ENCODE results near the gene NOP9.

The NOP9 gene

DNA sequence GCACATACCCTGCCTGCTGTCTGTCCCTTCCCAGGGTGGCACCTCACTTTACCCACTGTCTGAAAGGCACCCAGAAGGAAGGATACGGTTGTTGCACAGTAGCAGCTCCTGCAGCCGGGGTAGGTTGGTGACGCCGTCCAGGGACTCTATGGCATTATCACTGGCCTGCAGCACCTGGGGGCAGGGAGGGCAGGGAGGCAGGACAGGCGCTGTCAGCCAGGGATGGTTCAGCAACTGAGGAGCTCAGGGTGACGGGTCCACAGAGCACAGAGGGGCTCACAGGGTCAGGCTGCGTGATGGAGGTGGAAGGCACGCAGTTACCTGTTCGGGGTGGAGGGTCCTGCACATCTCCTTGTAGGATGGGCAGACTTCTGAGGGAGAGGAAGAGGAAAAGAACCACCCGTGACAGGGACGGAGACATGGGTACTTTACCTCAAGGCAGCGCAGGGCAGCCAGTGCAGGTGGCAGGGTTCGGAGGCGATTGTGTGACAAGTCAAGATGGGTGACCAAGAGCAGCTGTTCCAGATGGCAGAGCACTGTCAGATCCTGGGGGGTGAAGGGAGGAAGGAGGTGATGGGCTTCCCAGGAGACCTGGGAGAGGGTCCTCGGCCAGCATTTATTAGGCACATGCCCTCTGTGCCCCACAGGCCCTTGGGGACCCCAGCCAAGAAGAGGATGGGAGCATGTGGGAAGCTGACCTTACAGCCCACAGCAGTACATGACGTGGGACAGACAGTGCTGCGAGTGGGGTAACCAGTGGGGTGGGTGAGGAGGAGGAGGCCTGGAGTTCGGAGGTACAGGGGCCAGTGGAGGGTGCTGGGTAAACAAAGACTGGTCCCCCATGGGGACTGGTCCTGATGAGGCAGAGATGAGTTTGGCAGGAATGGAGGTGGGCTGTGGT lies 33.1 kb upstream of the NOP9 start:
- H4K91ac ChIP-seq (ENCODE audit: low read depth, low read length, poor library complexity): no peak overlapping the region
- no CpG with 5 or more reads among the region's 18 CpGs for WGBS, 2 donors (ENCODE audit: extremely low coverage in 2 of 2, insufficient read length in 2 of 2, insufficient replicate concordance in 1 of 2)
- H3K4me2 ChIP-seq (ENCODE audit: insufficient read depth, low read length, poor library complexity, severe bottlenecking): no peak overlapping the region
- H2AK5ac ChIP-seq (ENCODE audit: low read depth, low read length): no peak overlapping the region
- no peak overlapping the region for H2BK12ac ChIP-seq (ENCODE audit: low read length)
- no peaks in the 10 kb centered on the region for H3K27me3 ChIP-seq (ENCODE audit: control insufficient read depth in 3 of 3, insufficient read depth in 3 of 3, low read depth in 1 of 3, low read length in 3 of 3)
- peaks cover 0 to 3% of the 10 kb centered on the region in 2 donors for H3K4me1 ChIP-seq (ENCODE audit: control insufficient read depth in 2 of 2, insufficient read depth in 1 of 2, low read depth in 1 of 2, low read length in 2 of 2)
- H3K9me3 ChIP-seq (replicated peaks in 1 of 2; ENCODE audit: control insufficient read depth in 2 of 2, insufficient read depth in 1 of 2, low read depth in 1 of 2, low read length in 2 of 2): peaks cover 0 to under 1% of the 10 kb centered on the region in 2 donors
- peak overlapping the region; percentile 10 for H3K23ac ChIP-seq (ENCODE audit: low read depth, low read length, poor library complexity)
- peak overlapping the region; percentile 67 for H3K9ac ChIP-seq (ENCODE audit: low read depth, low read length, poor library complexity)
- no peak overlapping the region for H3K4ac ChIP-seq (ENCODE audit: low read length)
- H2AFZ ChIP-seq (ENCODE audit: low read length): no peak overlapping the region
- H2BK15ac ChIP-seq (ENCODE audit: low read length): no peak overlapping the region
- peaks cover 7 to 13% of the 10 kb centered on the region in 2 donors for H3K36me3 ChIP-seq (replicated peaks in 1 of 2; ENCODE audit: control insufficient read depth in 2 of 2, insufficient read depth in 2 of 2, low read length in 2 of 2)
- H2BK5ac ChIP-seq (ENCODE audit: low read length): no peak overlapping the region
- H3K18ac ChIP-seq (ENCODE audit: low read length): no peak overlapping the region
- no peak overlapping the region for H3K27ac ChIP-seq (replicated peaks; ENCODE audit: low read length)
- H3K4me3 ChIP-seq (ENCODE audit: low read length in 2 of 2): no peak overlapping the region
- no peak overlapping the region for H3K14ac ChIP-seq (ENCODE audit: low read length)
- DNase-seq (ENCODE audit: low spot score): no peak
- H3K79me1 ChIP-seq (ENCODE audit: low read depth, low read length): no peaks in the 10 kb centered on the region
- H2BK120ac ChIP-seq (ENCODE audit: low read depth, low read length): no peak overlapping the region
- H4K8ac ChIP-seq (ENCODE audit: low read depth, low read length): peak overlapping the region; percentile 19

DNA sequence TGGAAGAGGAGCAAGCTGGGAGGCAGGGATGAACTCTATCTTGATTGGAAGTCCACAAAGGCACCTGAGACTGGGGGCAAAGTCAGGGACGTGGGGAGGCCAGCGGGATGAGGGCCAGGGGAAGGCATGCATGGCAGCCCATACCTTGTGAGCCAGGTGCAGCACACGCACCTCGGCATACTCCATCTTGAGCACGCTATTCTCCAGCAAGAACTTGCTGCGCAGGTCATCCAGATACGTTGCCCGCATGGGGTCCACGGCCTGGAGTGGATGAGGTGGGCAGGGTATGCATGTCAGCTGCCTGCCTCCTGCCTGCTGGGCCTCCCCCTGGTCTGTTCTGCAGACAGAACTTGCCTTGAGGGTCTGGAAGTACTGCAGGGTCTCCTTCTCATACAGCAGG lies 32.1 kb upstream of the NOP9 start:
- Histone ChIP-seq H3K27ac (replicated peaks; ENCODE audit: low read length) (no peak overlapping the region), H2AK5ac (ENCODE audit: low read depth, low read length) (no peak overlapping the region), H3K36me3 (replicated peaks in 1 of 2; ENCODE audit: control insufficient read depth in 2 of 2, insufficient read depth in 2 of 2, low read length in 2 of 2) (peaks cover 7 to 14% of the 10 kb centered on the region in 2 donors), H3K18ac (ENCODE audit: low read length) (no peak overlapping the region), H2BK12ac (ENCODE audit: low read length) (peak overlapping the region; percentile 91), H3K9me3 (replicated peaks in 1 of 2; ENCODE audit: control insufficient read depth in 2 of 2, insufficient read depth in 1 of 2, low read depth in 1 of 2, low read length in 2 of 2) (peaks cover 0 to 1% of the 10 kb centered on the region in 2 donors), H3K79me1 (ENCODE audit: low read depth, low read length) (no peaks in the 10 kb centered on the region), H2AFZ (ENCODE audit: low read length) (no peak overlapping the region), H4K91ac (ENCODE audit: low read depth, low read length, poor library complexity) (no peak overlapping the region), H2BK15ac (ENCODE audit: low read length) (no peak overlapping the region), H3K4me1 (ENCODE audit: control insufficient read depth in 2 of 2, insufficient read depth in 1 of 2, low read depth in 1 of 2, low read length in 2 of 2) (peaks cover 4 to 6% of the 10 kb centered on the region in 2 donors), H3K4me2 (ENCODE audit: insufficient read depth, low read length, poor library complexity, severe bottlenecking) (no peak overlapping the region), H3K9ac (ENCODE audit: low read depth, low read length, poor library complexity) (peak overlapping the region; percentile 30), H3K4me3 (ENCODE audit: low read length in 2 of 2) (peak overlapping the region in 1 of 2 donors; percentile 21), H2BK120ac (ENCODE audit: low read depth, low read length) (no peak overlapping the region), H3K4ac (ENCODE audit: low read length) (no peak overlapping the region), H2BK5ac (ENCODE audit: low read length) (no peak overlapping the region), H3K23ac (ENCODE audit: low read depth, low read length, poor library complexity) (no peak overlapping the region), H3K14ac (ENCODE audit: low read length) (no peak overlapping the region), H4K8ac (ENCODE audit: low read depth, low read length) (no peak overlapping the region), H3K27me3 (ENCODE audit: control insufficient read depth in 3 of 3, insufficient read depth in 3 of 3, low read depth in 1 of 3, low read length in 3 of 3) (no peaks in the 10 kb centered on the region)
- no CpG with 5 or more reads among the region's 9 CpGs for WGBS, 2 donors (ENCODE audit: extremely low coverage in 2 of 2, insufficient read length in 2 of 2, insufficient replicate concordance in 1 of 2)
- no peak for DNase-seq (ENCODE audit: low spot score)

DNA sequence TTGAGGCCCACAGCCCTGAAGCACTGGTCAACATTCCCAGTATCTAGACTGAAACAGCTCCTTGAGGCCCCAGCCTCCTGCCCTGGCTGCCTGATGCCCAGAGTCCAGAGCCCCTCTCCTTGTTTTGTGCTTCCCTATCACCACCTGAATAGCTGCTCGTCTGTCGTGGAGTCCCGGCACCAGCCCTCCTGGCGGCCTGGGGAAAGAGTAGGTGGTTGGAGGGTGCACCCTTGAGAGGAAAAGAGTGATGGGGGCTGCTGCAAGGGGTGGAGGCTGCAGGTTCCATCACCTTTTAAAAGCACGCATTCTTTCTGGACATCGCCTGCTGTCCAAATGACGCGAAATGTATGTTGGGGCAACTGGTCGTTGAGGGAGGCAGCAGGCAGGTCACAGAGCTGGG lies 31.4 kb upstream of the NOP9 start:
- Histone ChIP-seq H3K14ac (ENCODE audit: low read length) (no peak overlapping the region), H3K18ac (ENCODE audit: low read length) (no peak overlapping the region), H2BK5ac (ENCODE audit: low read length) (no peak overlapping the region), H3K36me3 (replicated peaks in 1 of 2; ENCODE audit: control insufficient read depth in 2 of 2, insufficient read depth in 2 of 2, low read length in 2 of 2) (peaks cover 7 to 17% of the 10 kb centered on the region in 2 donors), H3K4me2 (ENCODE audit: insufficient read depth, low read length, poor library complexity, severe bottlenecking) (no peak overlapping the region), H4K91ac (ENCODE audit: low read depth, low read length, poor library complexity) (no peak overlapping the region), H3K79me1 (ENCODE audit: low read depth, low read length) (no peaks in the 10 kb centered on the region), H4K8ac (ENCODE audit: low read depth, low read length) (no peak overlapping the region), H2BK15ac (ENCODE audit: low read length) (no peak overlapping the region), H3K27ac (replicated peaks; ENCODE audit: low read length) (no peak overlapping the region), H3K4me3 (ENCODE audit: low read length in 2 of 2) (no peak overlapping the region), H3K27me3 (ENCODE audit: control insufficient read depth in 3 of 3, insufficient read depth in 3 of 3, low read depth in 1 of 3, low read length in 3 of 3) (no peaks in the 10 kb centered on the region), H3K9ac (ENCODE audit: low read depth, low read length, poor library complexity) (no peak overlapping the region), H3K4me1 (ENCODE audit: control insufficient read depth in 2 of 2, insufficient read depth in 1 of 2, low read depth in 1 of 2, low read length in 2 of 2) (peaks cover 4 to 6% of the 10 kb centered on the region in 2 donors), H3K9me3 (replicated peaks in 1 of 2; ENCODE audit: control insufficient read depth in 2 of 2, insufficient read depth in 1 of 2, low read depth in 1 of 2, low read length in 2 of 2) (peaks cover 0 to 1% of the 10 kb centered on the region in 2 donors), H2BK12ac (ENCODE audit: low read length) (no peak overlapping the region), H2AFZ (ENCODE audit: low read length) (no peak overlapping the region), H3K23ac (ENCODE audit: low read depth, low read length, poor library complexity) (no peak overlapping the region), H2BK120ac (ENCODE audit: low read depth, low read length) (no peak overlapping the region), H3K4ac (ENCODE audit: low read length) (no peak overlapping the region), H2AK5ac (ENCODE audit: low read depth, low read length) (no peak overlapping the region)
- DNase-seq (ENCODE audit: low spot score): no peak
- WGBS, 2 donors (ENCODE audit: extremely low coverage in 2 of 2, insufficient read length in 2 of 2, insufficient replicate concordance in 1 of 2): no CpG with 5 or more reads among the region's 9 CpGs

DNA sequence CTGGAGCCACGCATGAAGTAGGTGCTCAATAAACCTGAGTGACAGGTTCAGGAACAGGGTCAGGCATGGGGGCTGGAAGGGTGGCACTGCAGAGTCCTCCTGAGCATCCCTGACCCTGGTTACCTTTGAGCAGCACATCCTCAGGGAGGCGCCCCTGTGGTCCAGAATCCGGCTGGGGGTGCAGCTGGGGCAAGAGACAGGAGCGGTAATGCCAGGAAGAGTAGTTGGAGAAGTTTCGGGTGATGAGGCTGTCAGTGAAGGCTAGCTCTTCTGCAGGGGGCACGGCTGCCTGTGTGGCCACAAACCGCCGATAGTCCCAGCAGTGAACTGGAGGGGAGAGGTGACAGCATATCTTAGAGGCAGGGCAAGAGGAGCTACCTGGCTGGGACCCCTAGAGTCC lies 30.3 kb upstream of the NOP9 start:
- Histone ChIP-seq H3K23ac (ENCODE audit: low read depth, low read length, poor library complexity) (no peak overlapping the region), H2AFZ (ENCODE audit: low read length) (no peak overlapping the region), H3K27me3 (ENCODE audit: control insufficient read depth in 3 of 3, insufficient read depth in 3 of 3, low read depth in 1 of 3, low read length in 3 of 3) (no peaks in the 10 kb centered on the region), H2BK5ac (ENCODE audit: low read length) (no peak overlapping the region), H4K91ac (ENCODE audit: low read depth, low read length, poor library complexity) (no peak overlapping the region), H4K8ac (ENCODE audit: low read depth, low read length) (no peak overlapping the region), H3K36me3 (replicated peaks in 1 of 2; ENCODE audit: control insufficient read depth in 2 of 2, insufficient read depth in 2 of 2, low read length in 2 of 2) (peaks cover 7 to 17% of the 10 kb centered on the region in 2 donors), H2BK15ac (ENCODE audit: low read length) (no peak overlapping the region), H3K4ac (ENCODE audit: low read length) (no peak overlapping the region), H3K4me2 (ENCODE audit: insufficient read depth, low read length, poor library complexity, severe bottlenecking) (no peak overlapping the region), H3K79me1 (ENCODE audit: low read depth, low read length) (no peaks in the 10 kb centered on the region), H3K14ac (ENCODE audit: low read length) (no peak overlapping the region), H3K4me3 (ENCODE audit: low read length in 2 of 2) (no peak overlapping the region), H3K9me3 (replicated peaks in 1 of 2; ENCODE audit: control insufficient read depth in 2 of 2, insufficient read depth in 1 of 2, low read depth in 1 of 2, low read length in 2 of 2) (peaks cover 0 to 1% of the 10 kb centered on the region in 2 donors), H3K18ac (ENCODE audit: low read length) (no peak overlapping the region), H2BK120ac (ENCODE audit: low read depth, low read length) (no peak overlapping the region), H2AK5ac (ENCODE audit: low read depth, low read length) (peak overlapping the region; percentile 5), H3K4me1 (ENCODE audit: control insufficient read depth in 2 of 2, insufficient read depth in 1 of 2, low read depth in 1 of 2, low read length in 2 of 2) (peaks cover 4 to 6% of the 10 kb centered on the region in 2 donors), H3K27ac (replicated peaks; ENCODE audit: low read length) (no peak overlapping the region), H2BK12ac (ENCODE audit: low read length) (no peak overlapping the region), H3K9ac (ENCODE audit: low read depth, low read length, poor library complexity) (no peak overlapping the region)
- WGBS, 2 donors (ENCODE audit: extremely low coverage in 2 of 2, insufficient read length in 2 of 2, insufficient replicate concordance in 1 of 2): no CpG with 5 or more reads among the region's 8 CpGs
- DNase-seq (ENCODE audit: low spot score): no peak

All from neuronal stem cell (in vitro differentiated cells).